A673 (cell line): Measurements from ENCODE around the gene MORN1.

ENCODE experiments used
- EZH2 ChIP-seq: fragments of 200-600 bp; sonication (generic); IDR thresholded peaks from 2 replicates; pipeline ENCODE4 v1.6.1; 2017; ENCODE audit warnings: borderline replicate concordance, low read depth, mild to moderate bottlenecking, mixed read lengths, antibody characterized with exemption, low read length; ENCODE audit not compliant: poor library complexity, severe bottlenecking
- TF ChIP-seq, protein P1 (sequence below): fragments of 300-800, 200-600 bp; sonication (generic); conservative IDR thresholded peaks from 2 replicates; pipeline ENCODE4 v1.5.1; 2017; ENCODE audit warnings: low read depth, mild to moderate bottlenecking, antibody characterized with exemption, low read length, moderate library complexity, mixed read lengths

DNA sequence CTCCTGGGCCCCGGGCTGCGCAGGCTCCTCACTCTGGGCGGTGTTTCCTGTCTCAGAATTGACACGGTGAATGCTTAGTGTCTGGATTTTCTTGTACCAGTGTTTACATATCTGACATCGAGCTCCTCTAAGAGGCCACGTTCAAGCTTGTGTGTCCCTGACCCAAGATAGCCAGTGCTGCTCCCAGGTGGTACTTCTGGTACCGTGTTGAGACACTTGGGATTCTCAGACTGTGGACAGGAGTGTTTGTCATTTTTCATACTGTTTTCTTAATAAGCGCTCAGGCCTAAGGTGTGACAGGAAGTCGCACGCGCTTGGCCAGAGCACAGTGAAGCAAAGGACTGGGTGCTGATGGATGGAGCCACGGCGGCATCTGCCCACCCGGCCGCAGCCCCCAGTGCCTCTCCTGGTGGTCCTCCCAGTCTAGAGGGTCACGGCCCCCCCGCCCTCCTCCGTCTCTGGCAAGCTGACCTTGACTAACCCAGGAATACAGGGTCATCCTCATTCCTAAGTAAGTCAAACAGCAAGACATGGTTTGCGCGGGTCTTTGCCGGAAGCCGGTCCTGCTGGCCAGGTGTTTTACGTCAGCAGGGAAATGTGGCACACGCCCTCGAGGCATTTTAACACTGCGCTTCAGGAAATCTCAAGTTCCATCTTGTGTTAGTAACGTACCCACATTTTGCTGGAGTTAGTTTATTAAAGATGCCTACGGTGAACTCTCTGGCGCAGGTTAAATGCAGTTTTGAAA lies 13.0 kb upstream of the MORN1 start:
- TF ChIP-seq, protein P1, sequence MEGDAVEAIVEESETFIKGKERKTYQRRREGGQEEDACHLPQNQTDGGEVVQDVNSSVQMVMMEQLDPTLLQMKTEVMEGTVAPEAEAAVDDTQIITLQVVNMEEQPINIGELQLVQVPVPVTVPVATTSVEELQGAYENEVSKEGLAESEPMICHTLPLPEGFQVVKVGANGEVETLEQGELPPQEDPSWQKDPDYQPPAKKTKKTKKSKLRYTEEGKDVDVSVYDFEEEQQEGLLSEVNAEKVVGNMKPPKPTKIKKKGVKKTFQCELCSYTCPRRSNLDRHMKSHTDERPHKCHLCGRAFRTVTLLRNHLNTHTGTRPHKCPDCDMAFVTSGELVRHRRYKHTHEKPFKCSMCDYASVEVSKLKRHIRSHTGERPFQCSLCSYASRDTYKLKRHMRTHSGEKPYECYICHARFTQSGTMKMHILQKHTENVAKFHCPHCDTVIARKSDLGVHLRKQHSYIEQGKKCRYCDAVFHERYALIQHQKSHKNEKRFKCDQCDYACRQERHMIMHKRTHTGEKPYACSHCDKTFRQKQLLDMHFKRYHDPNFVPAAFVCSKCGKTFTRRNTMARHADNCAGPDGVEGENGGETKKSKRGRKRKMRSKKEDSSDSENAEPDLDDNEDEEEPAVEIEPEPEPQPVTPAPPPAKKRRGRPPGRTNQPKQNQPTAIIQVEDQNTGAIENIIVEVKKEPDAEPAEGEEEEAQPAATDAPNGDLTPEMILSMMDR: no peak
- TF ChIP-seq EZH2: no peak
